LNCaP clone FGC (cell line): ENCODE results near the gene VRK1.

Experiments used
- DNase-seq: peaks from one replicate; pipeline ENCODE4 v3.0.0-alpha.2; 2011; ENCODE audit warnings: low read depth
- H3K4me3 ChIP-seq: 2 replicates; pipeline ENCODE4 v1.5.1; 2011; ENCODE audit warnings: mild to moderate bottlenecking, low read depth, low read length, control low read depth
- CTCF ChIP-seq: IDR thresholded peaks from 2 replicates; pipeline ENCODE4 v1.5.1; 2012; ENCODE audit warnings: mild to moderate bottlenecking; ENCODE audit not compliant: control insufficient read depth, insufficient read depth; ENCODE audit errors: extremely low read depth

Gene VRK1

GRCh38 chr14:96905825-96906224 is 108.6 kb downstream of the VRK1 start:
- DNase-seq = no peak
- no peak overlapping the region for H3K4me3 ChIP-seq
- TF ChIP-seq CTCF = no peak

- no peak for TF ChIP-seq CTCF
- DNase-seq = no peak
- H3K4me3 ChIP-seq = no peak overlapping the region
Measured at GRCh38 chr14:96906434-96906833, 109.3 kb downstream of the VRK1 start.

- no peak for TF ChIP-seq CTCF
- DNase-seq = no peak
- no peak overlapping the region for H3K4me3 ChIP-seq
Measured at GRCh38 chr14:96909841-96910364, 112.7 kb downstream of the VRK1 start.

GRCh38 chr14:96911499-96912149 is 114.4 kb downstream of the VRK1 start:
- H3K4me3 ChIP-seq = no peak overlapping the region
- no peak for DNase-seq
- no peak for TF ChIP-seq CTCF

GRCh38 chr14:96914571-96915128 is 117.5 kb downstream of the VRK1 start:
- TF ChIP-seq CTCF = no peak
- no peak for DNase-seq
- H3K4me3 ChIP-seq = no peak overlapping the region

- TF ChIP-seq CTCF = no peak
- no peak overlapping the region for H3K4me3 ChIP-seq
- DNase-seq = no peak
Measured at GRCh38 chr14:96915478-96915877, 118.3 kb downstream of the VRK1 start.

- no peak for DNase-seq
- no peak overlapping the region for H3K4me3 ChIP-seq
- TF ChIP-seq CTCF = no peak
Measured at GRCh38 chr14:96916751-96917150, 119.6 kb downstream of the VRK1 start.
